HEK293 (cell line): ENCODE measurements around the gene RAD23B.

ENCODE experiments used
- CTCF ChIA-PET: fragments of 350-600 bp; formaldehyde crosslinking; extraction: SDS; loops from one replicate; lab custom pipeline; 2021; ENCODE audit warnings: antibody characterized with exemption; lab: Yijun Ruan, JAX
- POLR2A ChIA-PET: fragments of 300-600 bp; formaldehyde crosslinking; extraction: SDS; loops from one replicate; lab custom pipeline; 2020; ENCODE audit warnings: antibody characterized with exemption, inconsistent platforms; lab: Yijun Ruan, JAX
- H3K27ac ChIP-seq: fragments of 200-500 bp; sonication (Bioruptor generic); 2 replicates; pipeline ENCODE4 v1.5.1; 2014; ENCODE audit warnings: low read depth, low read length, control low read depth, inconsistent platforms; ENCODE audit errors: extremely low read depth
- H3K36me3 ChIP-seq, 2 experiments: fragments of 200-500 bp in 1 of 2; sonication (Bioruptor generic) in 1 of 2; 1 replicate in 1 of 2; 2 replicates in 1 of 2; pipeline ENCODE4 v1.5.1; 2014 to 2017; ENCODE audit warnings: inconsistent platforms in 2 of 2, low read length in 2 of 2; ENCODE audit not compliant: control insufficient read depth in 2 of 2, insufficient read depth in 1 of 2
- H3K4me1 ChIP-seq: fragments of 200-500 bp; sonication (Bioruptor generic); 2 replicates; pipeline ENCODE4 v1.5.1; 2014; ENCODE audit warnings: mild to moderate bottlenecking, low read length, inconsistent platforms; ENCODE audit not compliant: control insufficient read depth, insufficient read depth
- H3K4me3 ChIP-seq: 2 replicates; pipeline ENCODE4 v1.5.1; 2011; ENCODE audit warnings: low read depth, mild to moderate bottlenecking, control low read depth, low read length, moderate library complexity
- H3K9me3 ChIP-seq: fragments of 200-500 bp; sonication (Bioruptor generic); 2 replicates; pipeline ENCODE4 v1.5.1; 2014; ENCODE audit warnings: low read depth, low read length, inconsistent platforms; ENCODE audit not compliant: control insufficient read depth, insufficient read depth
- AEBP2 ChIP-seq: fragments of 450-650 bp; formaldehyde crosslinking; IDR thresholded peaks from 2 replicates; pipeline ENCODE4 v1.5.1; 2016; ENCODE audit warnings: missing biosample characterization, missing genetic modification characterization, borderline replicate concordance
- HIC1 ChIP-seq: fragments of 450-650 bp; formaldehyde crosslinking; IDR thresholded peaks from 2 replicates; pipeline ENCODE4 v1.5.1; 2016; ENCODE audit warnings: missing biosample characterization, missing genetic modification characterization
- INSM2 ChIP-seq: fragments of 450-650 bp; formaldehyde crosslinking; IDR thresholded peaks from 2 replicates; pipeline ENCODE4 v1.5.1; 2016; ENCODE audit warnings: missing biosample characterization, missing genetic modification characterization
- MYNN ChIP-seq: fragments of 450-650 bp; formaldehyde crosslinking; IDR thresholded peaks from 2 replicates; pipeline ENCODE4 v1.5.1; 2016; ENCODE audit warnings: missing biosample characterization, missing genetic modification characterization, borderline replicate concordance
- OSR2 ChIP-seq: fragments of 450-650 bp; formaldehyde crosslinking; IDR thresholded peaks from 2 replicates; pipeline ENCODE4 v1.5.1; 2016; ENCODE audit warnings: missing biosample characterization, missing genetic modification characterization
- SP7 ChIP-seq: fragments of 450-650 bp; formaldehyde crosslinking; IDR thresholded peaks from 2 replicates; pipeline ENCODE4 v1.5.1; 2016; ENCODE audit warnings: missing biosample characterization, missing genetic modification characterization
- TSHZ1 ChIP-seq: fragments of 450-650 bp; formaldehyde crosslinking; IDR thresholded peaks from 2 replicates; pipeline ENCODE4 v1.5.1; 2016; ENCODE audit warnings: missing biosample characterization, missing genetic modification characterization, borderline replicate concordance
- ZBTB49 ChIP-seq: fragments of 450-650 bp; formaldehyde crosslinking; IDR thresholded peaks from 2 replicates; pipeline ENCODE4 v1.5.1; 2016; ENCODE audit warnings: missing biosample characterization, missing genetic modification characterization, low read depth
- ZEB2 ChIP-seq: fragments of 450-650 bp; formaldehyde crosslinking; IDR thresholded peaks from 2 replicates; pipeline ENCODE4 v1.5.1; 2016; ENCODE audit warnings: missing biosample characterization, missing genetic modification characterization
- ZNF18 ChIP-seq: fragments of 450-650 bp; formaldehyde crosslinking; IDR thresholded peaks from 2 replicates; pipeline ENCODE4 v1.5.1; 2016; ENCODE audit warnings: missing biosample characterization, missing genetic modification characterization
- ZNF366 ChIP-seq: fragments of 450-650 bp; formaldehyde crosslinking; conservative IDR thresholded peaks from 2 replicates; pipeline ENCODE4 v1.5.1; 2016; ENCODE audit warnings: missing biosample characterization, missing genetic modification characterization
- ZNF544 ChIP-seq: fragments of 450-650 bp; formaldehyde crosslinking; IDR thresholded peaks from 2 replicates; pipeline ENCODE4 v1.5.0; 2017; ENCODE audit warnings: missing biosample characterization, missing genetic modification characterization
- ZNF600 ChIP-seq: fragments of 450-650 bp; formaldehyde crosslinking; IDR thresholded peaks from 2 replicates; pipeline ENCODE4 v1.5.1; 2016; ENCODE audit warnings: missing biosample characterization, missing genetic modification characterization
- ZNF629 ChIP-seq: fragments of 450-650 bp; formaldehyde crosslinking; IDR thresholded peaks from 2 replicates; pipeline ENCODE4 v1.5.1; 2017; ENCODE audit warnings: missing biosample characterization, missing genetic modification characterization
- ZNF639 ChIP-seq: fragments of 450-650 bp; formaldehyde crosslinking; IDR thresholded peaks from 2 replicates; pipeline ENCODE4 v1.5.1; 2016; ENCODE audit warnings: missing biosample characterization, missing genetic modification characterization
- ZNF830 ChIP-seq: fragments of 450-650 bp; IDR thresholded peaks from 2 replicates; pipeline ENCODE4 v1.5.0; 2018; ENCODE audit warnings: missing biosample characterization, missing genetic modification characterization, low read depth, mild to moderate bottlenecking, moderate library complexity

Gene RAD23B

GRCh38 chr9:107274096-107274495 lies 9.0 kb upstream of the RAD23B start (continued):
- no peak for TF ChIP-seq ZBTB49 (tag by site-specific recombination)

GRCh38 chr9:107274953-107275422 lies 8.1 kb upstream of the RAD23B start:
- Histone ChIP-seq H3K4me3 (no peak overlapping the region), H3K27ac (no peak overlapping the region)

More at GRCh38 chr9:107274953-107275422, 8.1 kb upstream of the RAD23B start:
- CTCF ChIA-PET: interaction anchor here (2.2 kb wide), 1 partner anchor 66 kb away, joined by 6 read pairs; no protein-coding TSS in a partner anchor
- POLR2A ChIA-PET: interaction anchor here (0.6 kb wide), 1 partner anchor 12 kb away, joined by 3 read pairs; no protein-coding TSS in a partner anchor
- TF ChIP-seq ZNF600 (tag by site-specific recombination) (peak; percentile 78), INSM2 (peak; percentile 54; the same call in 1 of the 2 replicates), HIC1 (peak; percentile 60), MYNN (tag by site-specific recombination) (peak; percentile 65), ZNF544 (tag by site-specific recombination) (no peak), ZNF18 (tag by site-specific recombination) (no peak), ZNF366 (peak; percentile 36; the same call in 1 of the 2 replicates), ZNF639 (tag by site-specific recombination) (peak; percentile 62; the same call in 1 of the 2 replicates), AEBP2 (tag by site-specific recombination) (no peak), SP7 (tag by site-specific recombination) (peak; percentile 50; the same call in 1 of the 2 replicates), TSHZ1 (tag by site-specific recombination) (peak; percentile 59; the same call in 1 of the 2 replicates), ZNF629 (tag by site-specific recombination) (peak; percentile 77), ZNF830 (tag by site-specific recombination) (no peak), OSR2 (tag by site-specific recombination) (peak; percentile 41), ZEB2 (peak; percentile 72)
- Histone ChIP-seq H3K9me3 (no peaks in the 10 kb centered on the region), H3K36me3 (no peaks in the 10 kb centered on the region), H3K4me1 (no peaks in the 10 kb centered on the region)
